ENCODE results near the gene RSL24D1. TPM values are rescaled to one million over a fixed set of nuclear protein-coding genes. Genes with fewer than 3 reads are reported as not detected.

RSL24D1 gene
- total and polyA plus RNA-seq, 2 of the 4 experiments (the other 2 are of a cell fraction), result 36.5 to 36.7 TPM

GRCh38 chr15:55221090-55222011, 24.6 kb upstream of the RSL24D1 start (continued):
- peak; percentile 90 for TF ChIP-seq USF2 (IDR thresholded peaks at IDR 0.05; ENCODE audit: low read depth, low read length)
- no peak for TF ChIP-seq RFX5 (IDR thresholded peaks at IDR 0.05; ENCODE audit: low read depth, low read length)
- no peak for TF ChIP-seq RCOR1 (IDR thresholded peaks at IDR 0.05; ENCODE audit: insufficient replicate concordance, low read length)

Data from IMR-90 (cell line).